ENCODE results near the gene CLEC4E.
"Not testable (repeated sequence)": the region's sequence is repeated elsewhere in the genome, so short reads cannot be mapped to it uniquely, and the experiment has no call there.

DNA sequence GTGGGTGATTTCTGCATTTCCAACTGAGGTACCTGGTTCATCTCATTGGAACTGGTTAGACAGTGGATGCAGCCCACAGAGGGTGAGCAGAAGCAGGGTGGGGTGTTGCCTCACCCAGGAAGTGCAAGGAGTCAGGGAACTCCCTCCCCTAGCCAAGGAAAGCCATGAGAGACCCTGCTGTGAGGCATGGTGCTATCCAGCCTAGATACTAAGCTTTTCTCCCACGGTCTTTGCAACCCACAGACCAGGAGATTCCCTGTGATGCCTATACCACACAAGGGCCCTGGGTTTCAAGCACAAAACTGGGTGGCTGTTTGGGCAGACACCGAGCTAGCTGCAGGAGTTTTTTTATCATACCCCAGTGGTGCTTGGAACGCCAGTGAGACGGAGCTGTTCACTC is 45.0 kb downstream of the CLEC4E start:
- not testable (repeated sequence) for TF ChIP-seq CTCF, POLR2AphosphoS5, POLR2A (IDR thresholded peaks at IDR 0.05)
